WTC11 (cell line): ENCODE data around the gene FLYWCH2. TPM values are rescaled to one million over a fixed set of nuclear protein-coding genes. Genes with fewer than 3 reads are reported as not detected.

Source experiments
- ATAC-seq: fragments of 200-7000 bp; cut with Tn5 transposase; 2 replicates; pipeline ENCODE4 v1.10.0; 2021; ENCODE audit warnings: mild to moderate bottlenecking, moderate library complexity
- CTCF ChIA-PET: fragments of 300-600 bp; sonication (Branson Sonifier 250); formaldehyde crosslinking; loops from one replicate; lab custom pipeline; 2021; ENCODE audit warnings: antibody characterized with exemption; lab: Charles Lee
- POLR2A ChIA-PET: fragments of 350-600 bp; sonication (Branson Sonifier 250); formaldehyde crosslinking; loops from one replicate; lab custom pipeline; 2021; ENCODE audit warnings: antibody characterized with exemption; lab: Charles Lee
- DNase-seq: peaks from one replicate; pipeline ENCODE4 v3.0.0; 2021; ENCODE audit warnings: low spot score
- H3K27ac Mint-ChIP-seq: 2 replicates; pipeline ENCODE4 v1.8.0; 2021; ENCODE audit warnings: mixed read lengths
- H3K27me3 Mint-ChIP-seq: 2 replicates; pipeline ENCODE4 v1.8.0; 2021; ENCODE audit warnings: low read depth, mild to moderate bottlenecking, moderate library complexity, mixed read lengths
- H3K36me3 Mint-ChIP-seq: 2 replicates; pipeline ENCODE4 v1.8.0; 2021; ENCODE audit warnings: mixed read lengths
- H3K4me1 Mint-ChIP-seq: 2 replicates; pipeline ENCODE4 v1.8.0; 2022; ENCODE audit warnings: mixed read lengths
- H3K4me3 Mint-ChIP-seq: 2 replicates; pipeline ENCODE4 v1.8.0; 2021; ENCODE audit warnings: mild to moderate bottlenecking, moderate library complexity, mixed read lengths
- H3K9me3 Mint-ChIP-seq: 2 replicates; pipeline ENCODE4 v1.8.0; 2021; ENCODE audit warnings: mixed read lengths
- CBFB ChIP-seq: sonication (generic); formaldehyde crosslinking; IDR thresholded peaks from 2 replicates; pipeline ENCODE4 v1.8.1; 2022; ENCODE audit warnings: mild to moderate bottlenecking, low read depth, missing genetic modification reagents
- CREM ChIP-seq: sonication (generic); formaldehyde crosslinking; IDR thresholded peaks from 2 replicates; pipeline ENCODE4 v1.8.1; 2022; ENCODE audit warnings: mild to moderate bottlenecking, missing genetic modification reagents, moderate library complexity
- ETV6 ChIP-seq: sonication (generic); formaldehyde crosslinking; IDR thresholded peaks from 2 replicates; pipeline ENCODE4 v1.8.1; 2022; ENCODE audit warnings: mild to moderate bottlenecking, missing genetic modification reagents
- FOXK1 ChIP-seq: sonication (generic); formaldehyde crosslinking; IDR thresholded peaks from 2 replicates; pipeline ENCODE4 v1.8.0; 2022; ENCODE audit warnings: mild to moderate bottlenecking, moderate library complexity, missing genetic modification reagents
- FOXP1 ChIP-seq: sonication (generic); formaldehyde crosslinking; IDR thresholded peaks from 2 replicates; pipeline ENCODE4 v1.8.0; 2022; ENCODE audit warnings: missing genetic modification reagents, mild to moderate bottlenecking, moderate library complexity, borderline replicate concordance
- GTF2I ChIP-seq: fragments of 250-450 bp; sonication (Bioruptor Pico); conservative IDR thresholded peaks from 2 replicates; pipeline ENCODE4 v1.4.0; 2021; ENCODE audit warnings: mild to moderate bottlenecking
- HMGA2 ChIP-seq: fragments of 250-450 bp; sonication (Bioruptor Pico); IDR thresholded peaks from 2 replicates; pipeline ENCODE4 v1.4.0; 2021; ENCODE audit warnings: mild to moderate bottlenecking, moderate library complexity
- KAT7 ChIP-seq: sonication (generic); formaldehyde crosslinking; IDR thresholded peaks from 2 replicates; pipeline ENCODE4 v1.8.1; 2023; ENCODE audit warnings: missing genetic modification reagents, mild to moderate bottlenecking, borderline replicate concordance
- MYBL2 ChIP-seq: sonication (generic); formaldehyde crosslinking; IDR thresholded peaks from 2 replicates; pipeline ENCODE4 v1.8.1; 2023; ENCODE audit warnings: mild to moderate bottlenecking, moderate library complexity, missing genetic modification reagents
- OVOL2 ChIP-seq: fragments of 250-450 bp; sonication (Bioruptor Pico); IDR thresholded peaks from 2 replicates; pipeline ENCODE4 v1.9.0; 2021; ENCODE audit warnings: mild to moderate bottlenecking, borderline replicate concordance
- PRRX2 ChIP-seq: fragments of 250-450 bp; sonication (Bioruptor Pico); IDR thresholded peaks from 2 replicates; pipeline ENCODE4 v1.8.0; 2021; ENCODE audit warnings: mild to moderate bottlenecking
- RELA ChIP-seq: sonication (generic); formaldehyde crosslinking; IDR thresholded peaks from 2 replicates; pipeline ENCODE4 v1.8.1; 2022; ENCODE audit warnings: missing genetic modification reagents, mild to moderate bottlenecking, borderline replicate concordance
- SOX15 ChIP-seq: fragments of 250-450 bp; sonication (Bioruptor Pico); IDR thresholded peaks from 2 replicates; pipeline ENCODE4 v1.9.0; 2021; ENCODE audit warnings: mild to moderate bottlenecking
- SP1 ChIP-seq: sonication (generic); formaldehyde crosslinking; conservative IDR thresholded peaks from 2 replicates; pipeline ENCODE4 v1.8.1; 2022; ENCODE audit warnings: missing genetic modification reagents
- TEAD4 ChIP-seq: sonication (generic); formaldehyde crosslinking; IDR thresholded peaks from 2 replicates; pipeline ENCODE4 v1.8.0; 2022; ENCODE audit warnings: mild to moderate bottlenecking, missing genetic modification reagents
- ZNF232 ChIP-seq: sonication (generic); formaldehyde crosslinking; IDR thresholded peaks from 2 replicates; pipeline ENCODE4 v1.8.0; 2022; ENCODE audit warnings: mild to moderate bottlenecking, missing genetic modification reagents
- total RNA-seq: library from RNA; stranded (reverse); gene quantifications from 3 replicates; pipeline ENCODE4 v1.2.3, GENCODE V29; 2021
- TF ChIP-seq, protein P1 (sequence below): sonication (generic); formaldehyde crosslinking; IDR thresholded peaks from 2 replicates; pipeline ENCODE4 v1.8.0; 2022; ENCODE audit warnings: mild to moderate bottlenecking, missing genetic modification reagents
- TF ChIP-seq, protein P2 (sequence below): sonication (generic); formaldehyde crosslinking; IDR thresholded peaks from 2 replicates; pipeline ENCODE4 v1.8.1; 2023; ENCODE audit warnings: mild to moderate bottlenecking, missing genetic modification reagents, moderate library complexity
- TF ChIP-seq, protein P3 (sequence below): sonication (generic); formaldehyde crosslinking; IDR thresholded peaks from 2 replicates; pipeline ENCODE4 v1.8.1; 2023; ENCODE audit warnings: mild to moderate bottlenecking, missing genetic modification reagents, moderate library complexity
- TF ChIP-seq, protein P4 (sequence below): sonication (generic); formaldehyde crosslinking; conservative IDR thresholded peaks from 2 replicates; pipeline ENCODE4 v1.8.1; 2022; ENCODE audit warnings: mild to moderate bottlenecking, missing genetic modification reagents
- TF ChIP-seq, protein P5 (sequence below): fragments of 250-450 bp; sonication (Bioruptor Pico); conservative IDR thresholded peaks from 2 replicates; pipeline ENCODE4 v1.9.0; 2021; ENCODE audit warnings: mild to moderate bottlenecking
- TF ChIP-seq, protein P6 (sequence below): sonication (generic); formaldehyde crosslinking; IDR thresholded peaks from 2 replicates; pipeline ENCODE4 v1.8.0; 2022; ENCODE audit warnings: mild to moderate bottlenecking, missing genetic modification reagents
- TF ChIP-seq, protein P7 (sequence below): sonication (generic); formaldehyde crosslinking; IDR thresholded peaks from 2 replicates; pipeline ENCODE4 v1.8.0; 2023; ENCODE audit warnings: missing genetic modification reagents, mild to moderate bottlenecking, borderline replicate concordance
- TF ChIP-seq, protein P8 (sequence below): sonication (generic); formaldehyde crosslinking; IDR thresholded peaks from 2 replicates; pipeline ENCODE4 v1.8.0; 2023; ENCODE audit warnings: mild to moderate bottlenecking, missing genetic modification reagents

Gene FLYWCH2
- total RNA-seq, 1 experiment from 2014 or later = 20.7 TPM

DNA sequence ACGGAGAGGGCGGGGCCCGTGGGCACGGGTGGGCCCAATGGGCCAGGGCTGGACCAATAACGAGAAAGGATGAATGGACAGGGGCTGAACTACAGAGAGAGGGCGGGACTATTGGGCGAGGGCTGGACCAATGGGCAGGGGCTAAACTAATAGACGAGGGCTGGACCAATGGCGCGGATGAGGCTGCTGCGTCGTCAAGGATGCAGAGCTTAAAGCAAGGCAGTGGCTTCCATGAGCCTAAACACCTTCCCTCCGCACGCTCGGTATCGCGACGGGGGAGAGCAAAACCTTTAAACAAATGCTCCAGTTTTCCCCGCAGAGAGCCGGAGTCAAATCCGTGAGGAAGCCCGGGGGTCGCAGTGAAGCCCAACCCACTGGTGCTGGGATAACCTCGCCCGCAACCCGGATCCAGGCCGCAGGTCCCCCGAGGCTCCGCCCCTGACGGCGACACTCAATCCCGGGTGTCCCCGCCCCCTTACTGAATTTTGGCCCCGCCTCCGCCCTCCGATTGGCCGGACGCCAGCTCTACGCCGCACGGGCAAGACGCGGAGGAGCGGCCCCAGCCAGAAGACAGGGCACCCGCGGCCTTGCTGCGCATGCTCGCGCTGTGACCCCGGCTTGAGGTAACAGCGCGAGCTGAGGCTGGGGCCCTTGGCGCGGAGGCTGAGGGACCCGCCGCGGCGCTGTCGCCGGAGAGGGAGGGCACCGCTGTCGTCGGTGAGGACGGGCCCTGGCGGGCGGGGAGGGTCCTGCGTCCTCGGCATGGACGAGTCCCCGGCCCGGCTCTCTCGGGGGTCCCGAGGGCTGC lies at the start of gene FLYWCH2 (continued):
- TF ChIP-seq KAT7 = 0 out of 2 replicates have a peak, but pooled peaks have one; percentile 89
- TF ChIP-seq, protein P1, sequence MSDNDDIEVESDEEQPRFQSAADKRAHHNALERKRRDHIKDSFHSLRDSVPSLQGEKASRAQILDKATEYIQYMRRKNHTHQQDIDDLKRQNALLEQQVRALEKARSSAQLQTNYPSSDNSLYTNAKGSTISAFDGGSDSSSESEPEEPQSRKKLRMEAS (CRISPR knock-in tag) = peak; percentile 63
- TF ChIP-seq, protein P2, sequence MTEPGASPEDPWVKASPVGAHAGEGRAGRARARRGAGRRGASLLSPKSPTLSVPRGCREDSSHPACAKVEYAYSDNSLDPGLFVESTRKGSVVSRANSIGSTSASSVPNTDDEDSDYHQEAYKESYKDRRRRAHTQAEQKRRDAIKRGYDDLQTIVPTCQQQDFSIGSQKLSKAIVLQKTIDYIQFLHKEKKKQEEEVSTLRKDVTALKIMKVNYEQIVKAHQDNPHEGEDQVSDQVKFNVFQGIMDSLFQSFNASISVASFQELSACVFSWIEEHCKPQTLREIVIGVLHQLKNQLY = no peak
- peak; percentile 69; the same call in 1 of the 2 replicates for TF ChIP-seq RELA (CRISPR knock-in tag)
- TF ChIP-seq FOXP1 = peak; percentile 62; the same call in 1 of the 2 replicates
- no peak for TF ChIP-seq TEAD4
- peak; percentile 58 for TF ChIP-seq FOXK1 (CRISPR knock-in tag)
- TF ChIP-seq, protein P3, sequence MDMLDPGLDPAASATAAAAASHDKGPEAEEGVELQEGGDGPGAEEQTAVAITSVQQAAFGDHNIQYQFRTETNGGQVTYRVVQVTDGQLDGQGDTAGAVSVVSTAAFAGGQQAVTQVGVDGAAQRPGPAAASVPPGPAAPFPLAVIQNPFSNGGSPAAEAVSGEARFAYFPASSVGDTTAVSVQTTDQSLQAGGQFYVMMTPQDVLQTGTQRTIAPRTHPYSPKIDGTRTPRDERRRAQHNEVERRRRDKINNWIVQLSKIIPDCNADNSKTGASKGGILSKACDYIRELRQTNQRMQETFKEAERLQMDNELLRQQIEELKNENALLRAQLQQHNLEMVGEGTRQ (CRISPR knock-in tag) = no peak
- no peak for TF ChIP-seq PRRX2 (CRISPR knock-in tag)
- no peak for TF ChIP-seq GTF2I
- TF ChIP-seq CBFB (CRISPR knock-in tag) = peak; percentile 62; the same call in 1 of the 2 replicates
- peak; percentile 70; the same call in 1 of the 2 replicates for TF ChIP-seq CREM (CRISPR knock-in tag)
- TF ChIP-seq, protein P4, sequence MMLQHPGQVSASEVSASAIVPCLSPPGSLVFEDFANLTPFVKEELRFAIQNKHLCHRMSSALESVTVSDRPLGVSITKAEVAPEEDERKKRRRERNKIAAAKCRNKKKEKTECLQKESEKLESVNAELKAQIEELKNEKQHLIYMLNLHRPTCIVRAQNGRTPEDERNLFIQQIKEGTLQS (CRISPR knock-in tag) = no peak
- 0 out of 2 replicates have a peak, but pooled peaks have one; percentile 71 for TF ChIP-seq ZNF232 (CRISPR knock-in tag)
- TF ChIP-seq, protein P5, sequence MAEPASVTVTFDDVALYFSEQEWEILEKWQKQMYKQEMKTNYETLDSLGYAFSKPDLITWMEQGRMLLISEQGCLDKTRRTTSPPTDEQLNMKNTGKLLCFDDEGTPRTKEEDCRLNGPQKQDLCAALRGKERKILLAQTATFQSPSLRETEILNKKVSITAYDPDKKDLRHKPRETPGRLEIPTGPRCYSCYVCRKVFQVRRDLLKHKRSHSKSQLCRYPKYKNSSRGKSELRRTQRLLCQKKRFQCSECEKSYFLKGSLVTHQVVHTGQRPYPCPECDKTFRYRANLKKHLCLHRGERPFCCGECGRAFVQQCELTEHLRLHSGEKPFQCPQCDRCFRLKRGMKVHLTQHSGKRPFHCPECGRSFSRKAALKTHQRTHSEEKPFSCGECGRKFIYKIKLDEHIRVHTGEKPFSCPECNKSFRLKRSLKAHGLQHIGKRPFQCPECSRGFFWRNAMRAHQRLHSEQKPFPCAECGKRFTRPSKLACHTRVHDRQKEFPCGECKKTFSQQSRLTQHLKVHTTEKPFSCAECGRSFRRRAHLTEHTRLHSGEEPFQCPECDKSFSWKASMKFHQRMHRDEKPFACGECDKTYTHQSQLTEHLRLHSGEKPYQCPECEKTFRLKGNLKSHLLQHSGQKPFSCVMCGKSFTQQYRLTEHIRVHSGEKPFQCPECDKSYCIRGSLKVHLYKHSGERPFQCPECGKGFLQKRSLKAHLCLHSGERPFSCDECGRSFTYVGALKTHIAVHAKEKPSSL (CRISPR knock-in tag) = no peak
- TF ChIP-seq SOX15 (CRISPR knock-in tag) = no peak
- peak; percentile 77 for TF ChIP-seq SP1 (CRISPR knock-in tag)
- TF ChIP-seq, protein P6, sequence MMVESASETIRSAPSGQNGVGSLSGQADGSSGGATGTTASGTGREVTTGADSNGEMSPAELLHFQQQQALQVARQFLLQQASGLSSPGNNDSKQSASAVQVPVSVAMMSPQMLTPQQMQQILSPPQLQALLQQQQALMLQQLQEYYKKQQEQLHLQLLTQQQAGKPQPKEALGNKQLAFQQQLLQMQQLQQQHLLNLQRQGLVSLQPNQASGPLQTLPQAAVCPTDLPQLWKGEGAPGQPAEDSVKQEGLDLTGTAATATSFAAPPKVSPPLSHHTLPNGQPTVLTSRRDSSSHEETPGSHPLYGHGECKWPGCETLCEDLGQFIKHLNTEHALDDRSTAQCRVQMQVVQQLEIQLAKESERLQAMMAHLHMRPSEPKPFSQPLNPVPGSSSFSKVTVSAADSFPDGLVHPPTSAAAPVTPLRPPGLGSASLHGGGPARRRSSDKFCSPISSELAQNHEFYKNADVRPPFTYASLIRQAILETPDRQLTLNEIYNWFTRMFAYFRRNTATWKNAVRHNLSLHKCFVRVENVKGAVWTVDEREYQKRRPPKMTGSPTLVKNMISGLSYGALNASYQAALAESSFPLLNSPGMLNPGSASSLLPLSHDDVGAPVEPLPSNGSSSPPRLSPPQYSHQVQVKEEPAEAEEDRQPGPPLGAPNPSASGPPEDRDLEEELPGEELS (CRISPR knock-in tag) = peak; percentile 74; the same call in 1 of the 2 replicates
- TF ChIP-seq MYBL2 = peak; percentile 82; the same call in 1 of the 2 replicates

DNA sequence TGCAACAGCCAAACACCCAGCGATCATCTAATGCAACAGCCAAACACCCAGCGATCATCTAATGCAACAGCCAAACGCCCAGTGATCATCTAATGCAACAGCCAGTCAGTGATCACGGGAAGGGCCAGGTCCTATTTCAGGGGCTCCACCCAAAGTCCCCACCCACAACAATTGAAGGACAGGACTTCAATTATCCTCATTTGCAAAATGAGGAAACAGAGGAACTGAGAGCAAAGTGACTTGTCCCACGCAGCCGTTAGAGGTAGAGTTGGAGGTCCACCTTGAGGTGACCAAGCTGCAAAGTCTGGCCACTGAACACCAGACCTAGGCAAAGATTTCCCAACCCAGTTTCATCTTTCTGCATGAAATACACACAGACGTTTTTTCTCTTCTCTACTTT lies 49.2 kb upstream of the FLYWCH2 start:
- POLR2A ChIA-PET = no interaction called here
- CTCF ChIA-PET = no interaction called here
- Mint-ChIP-seq H3K9me3 (peaks cover 6% of the 10 kb centered on the region), H3K36me3 (no peaks in the 10 kb centered on the region), H3K4me1 (peaks cover 14% of the 10 kb centered on the region), H3K27ac (no peak overlapping the region), H3K4me3 (no peak overlapping the region), H3K27me3 (peaks cover 14% of the 10 kb centered on the region)
- DNase-seq (no peak), ATAC-seq (no peak)
- TF ChIP-seq ETV6 (CRISPR knock-in tag) = no peak
- TF ChIP-seq OVOL2 (CRISPR knock-in tag) = no peak
- TF ChIP-seq, protein P7, sequence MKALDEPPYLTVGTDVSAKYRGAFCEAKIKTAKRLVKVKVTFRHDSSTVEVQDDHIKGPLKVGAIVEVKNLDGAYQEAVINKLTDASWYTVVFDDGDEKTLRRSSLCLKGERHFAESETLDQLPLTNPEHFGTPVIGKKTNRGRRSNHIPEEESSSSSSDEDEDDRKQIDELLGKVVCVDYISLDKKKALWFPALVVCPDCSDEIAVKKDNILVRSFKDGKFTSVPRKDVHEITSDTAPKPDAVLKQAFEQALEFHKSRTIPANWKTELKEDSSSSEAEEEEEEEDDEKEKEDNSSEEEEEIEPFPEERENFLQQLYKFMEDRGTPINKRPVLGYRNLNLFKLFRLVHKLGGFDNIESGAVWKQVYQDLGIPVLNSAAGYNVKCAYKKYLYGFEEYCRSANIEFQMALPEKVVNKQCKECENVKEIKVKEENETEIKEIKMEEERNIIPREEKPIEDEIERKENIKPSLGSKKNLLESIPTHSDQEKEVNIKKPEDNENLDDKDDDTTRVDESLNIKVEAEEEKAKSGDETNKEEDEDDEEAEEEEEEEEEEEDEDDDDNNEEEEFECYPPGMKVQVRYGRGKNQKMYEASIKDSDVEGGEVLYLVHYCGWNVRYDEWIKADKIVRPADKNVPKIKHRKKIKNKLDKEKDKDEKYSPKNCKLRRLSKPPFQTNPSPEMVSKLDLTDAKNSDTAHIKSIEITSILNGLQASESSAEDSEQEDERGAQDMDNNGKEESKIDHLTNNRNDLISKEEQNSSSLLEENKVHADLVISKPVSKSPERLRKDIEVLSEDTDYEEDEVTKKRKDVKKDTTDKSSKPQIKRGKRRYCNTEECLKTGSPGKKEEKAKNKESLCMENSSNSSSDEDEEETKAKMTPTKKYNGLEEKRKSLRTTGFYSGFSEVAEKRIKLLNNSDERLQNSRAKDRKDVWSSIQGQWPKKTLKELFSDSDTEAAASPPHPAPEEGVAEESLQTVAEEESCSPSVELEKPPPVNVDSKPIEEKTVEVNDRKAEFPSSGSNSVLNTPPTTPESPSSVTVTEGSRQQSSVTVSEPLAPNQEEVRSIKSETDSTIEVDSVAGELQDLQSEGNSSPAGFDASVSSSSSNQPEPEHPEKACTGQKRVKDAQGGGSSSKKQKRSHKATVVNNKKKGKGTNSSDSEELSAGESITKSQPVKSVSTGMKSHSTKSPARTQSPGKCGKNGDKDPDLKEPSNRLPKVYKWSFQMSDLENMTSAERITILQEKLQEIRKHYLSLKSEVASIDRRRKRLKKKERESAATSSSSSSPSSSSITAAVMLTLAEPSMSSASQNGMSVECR (CRISPR knock-in tag) = no peak
- TF ChIP-seq, protein P8, sequence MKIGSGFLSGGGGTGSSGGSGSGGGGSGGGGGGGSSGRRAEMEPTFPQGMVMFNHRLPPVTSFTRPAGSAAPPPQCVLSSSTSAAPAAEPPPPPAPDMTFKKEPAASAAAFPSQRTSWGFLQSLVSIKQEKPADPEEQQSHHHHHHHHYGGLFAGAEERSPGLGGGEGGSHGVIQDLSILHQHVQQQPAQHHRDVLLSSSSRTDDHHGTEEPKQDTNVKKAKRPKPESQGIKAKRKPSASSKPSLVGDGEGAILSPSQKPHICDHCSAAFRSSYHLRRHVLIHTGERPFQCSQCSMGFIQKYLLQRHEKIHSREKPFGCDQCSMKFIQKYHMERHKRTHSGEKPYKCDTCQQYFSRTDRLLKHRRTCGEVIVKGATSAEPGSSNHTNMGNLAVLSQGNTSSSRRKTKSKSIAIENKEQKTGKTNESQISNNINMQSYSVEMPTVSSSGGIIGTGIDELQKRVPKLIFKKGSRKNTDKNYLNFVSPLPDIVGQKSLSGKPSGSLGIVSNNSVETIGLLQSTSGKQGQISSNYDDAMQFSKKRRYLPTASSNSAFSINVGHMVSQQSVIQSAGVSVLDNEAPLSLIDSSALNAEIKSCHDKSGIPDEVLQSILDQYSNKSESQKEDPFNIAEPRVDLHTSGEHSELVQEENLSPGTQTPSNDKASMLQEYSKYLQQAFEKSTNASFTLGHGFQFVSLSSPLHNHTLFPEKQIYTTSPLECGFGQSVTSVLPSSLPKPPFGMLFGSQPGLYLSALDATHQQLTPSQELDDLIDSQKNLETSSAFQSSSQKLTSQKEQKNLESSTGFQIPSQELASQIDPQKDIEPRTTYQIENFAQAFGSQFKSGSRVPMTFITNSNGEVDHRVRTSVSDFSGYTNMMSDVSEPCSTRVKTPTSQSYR (CRISPR knock-in tag) = no peak
- TF ChIP-seq HMGA2 (CRISPR knock-in tag) = no peak
